HepG2 (cell line): Measurements from ENCODE around the gene RUNDC1. TPM values are rescaled to one million over a fixed set of nuclear protein-coding genes. Genes with fewer than 3 reads are reported as not detected.

Source experiments
- ATAC-seq: fragments of 200-7000 bp; cut with Tn5 transposase; 3 replicates; pipeline ENCODE4 v1.9.1; 2020; ENCODE audit warnings: mild to moderate bottlenecking, moderate library complexity
- BruUV-seq: library from RNA; stranded (reverse); fragments of 400-500 nt; replicated peaks from 2 replicates; lab custom pipeline; 2021; lab: Mats Ljungman, UMichigan
- CTCF ChIA-PET: fragments of 300-600 bp; formaldehyde crosslinking; extraction: SDS; loops from one replicate; lab custom pipeline; 2021; ENCODE audit warnings: low total read pairs, inconsistent platforms, low intra/inter-chr PET ratio; lab: Yijun Ruan, JAX
- POLR2A ChIA-PET: fragments of 350-600 bp; sonication (Branson Sonifier 250); formaldehyde crosslinking; loops from one replicate; lab custom pipeline; 2020; ENCODE audit warnings: antibody characterized with exemption, inconsistent platforms; lab: Yijun Ruan, JAX
- DNase-seq: peaks from one replicate; pipeline ENCODE4 v3.0.0-alpha.2; 2015; ENCODE audit warnings: low spot score
- FAIRE-seq: peaks from 3 replicates; lab custom pipeline; 2011; peaks lifted over from hg19 to GRCh38; lab: Jason Lieb, UNC
- H2AFZ ChIP-seq: one replicate; pipeline ENCODE4 v1.6.1; 2011; ENCODE audit warnings: low read length, inconsistent platforms
- H3K27ac ChIP-seq: fragments of 300-600 bp; 3 replicates; pipeline ENCODE4 v1.8.0; 2011; ENCODE audit warnings: mixed run types, mild to moderate bottlenecking, mixed read lengths, low read length, inconsistent platforms; ENCODE audit not compliant: insufficient read depth; ENCODE audit errors: extremely low read length
- H3K27me3 ChIP-seq, 2 experiments: fragments of 200-600 bp in 1 of 2; 2 replicates in 1 of 2; 3 replicates in 1 of 2; pipeline versions ENCODE4 v1.6.0 to v1.8.0; 2011; ENCODE audit warnings: low read length in 2 of 2, mild to moderate bottlenecking in 2 of 2, moderate library complexity in 2 of 2, inconsistent platforms in 1 of 2; ENCODE audit not compliant: insufficient read depth in 2 of 2, control insufficient read depth in 1 of 2
- H3K36me3 ChIP-seq, 2 experiments: fragments of 200-600 bp in 1 of 2; replicated peaks in 1 of 2; 2 replicates in 1 of 2; 3 replicates in 1 of 2; pipeline versions ENCODE4 v1.5.1 to v1.8.0; 2011; ENCODE audit warnings: low read length in 2 of 2, inconsistent platforms in 1 of 2; ENCODE audit not compliant: insufficient read depth in 2 of 2, control insufficient read depth in 1 of 2
- H3K4me1 ChIP-seq: 2 replicates; pipeline ENCODE4 v1.5.1; 2012; ENCODE audit warnings: low read length, inconsistent platforms; ENCODE audit not compliant: insufficient read depth
- H3K4me2 ChIP-seq: 2 replicates; pipeline ENCODE4 v1.6.0; 2011; ENCODE audit warnings: low read depth, low read length, inconsistent platforms
- H3K4me3 ChIP-seq, 3 experiments: fragments of 200-600 bp in 1 of 3; sonication (generic), shearing (Covaris generic) in 1 of 3; replicated peaks in 1 of 3; 2 replicates each; pipeline ENCODE4 v1.5.1; 2011 to 2016; ENCODE audit warnings: low read length in 3 of 3, inconsistent platforms in 2 of 3, low read depth in 2 of 3, mild to moderate bottlenecking in 2 of 3, control low read depth in 1 of 3, mixed read lengths in 1 of 3; ENCODE audit not compliant: insufficient read depth in 1 of 3
- H3K79me2 ChIP-seq: one replicate; pipeline ENCODE4 v1.6.1; 2011; ENCODE audit warnings: low read length, inconsistent platforms; ENCODE audit not compliant: insufficient read depth
- H3K9ac ChIP-seq: 2 replicates; pipeline ENCODE4 v1.6.0; 2011; ENCODE audit warnings: mild to moderate bottlenecking, low read depth, low read length, inconsistent platforms; ENCODE audit not compliant: insufficient read depth
- H3K9me3 ChIP-seq: 2 replicates; pipeline ENCODE4 v1.5.1; 2012; ENCODE audit warnings: mild to moderate bottlenecking, low read length
- H4K20me1 ChIP-seq: 2 replicates; pipeline ENCODE4 v1.6.0; 2011; ENCODE audit warnings: inconsistent platforms, mild to moderate bottlenecking, low read length, moderate library complexity; ENCODE audit not compliant: insufficient read depth
- ATF4 ChIP-seq, 2 experiments: fragments of 450-650 bp in 1 of 2; sonication (generic) in 1 of 2; formaldehyde crosslinking; IDR thresholded peaks; 2 replicates each; pipeline versions ENCODE4 v1.5.0 to v1.8.0; 2020 to 2022; ENCODE audit warnings: mild to moderate bottlenecking in 1 of 2, missing genetic modification reagents in 1 of 2
- MED1 ChIP-seq: sonication (generic); formaldehyde crosslinking; IDR thresholded peaks from 2 replicates; pipeline ENCODE4 v1.4.0; 2020; ENCODE audit warnings: missing genetic modification reagents
- RAD21 ChIP-seq: fragments of 450-650 bp; formaldehyde crosslinking; IDR thresholded peaks from 2 replicates; pipeline ENCODE4 v1.5.0; 2020; ENCODE audit warnings: mild to moderate bottlenecking
- REL ChIP-seq: sonication (generic); formaldehyde crosslinking; conservative IDR thresholded peaks from 2 replicates; pipeline ENCODE4 v1.8.0; 2022; ENCODE audit warnings: mild to moderate bottlenecking, missing genetic modification reagents, moderate library complexity
- REST ChIP-seq, 2 experiments: IDR thresholded peaks; 2 replicates each; pipeline ENCODE4 v1.6.1; 2011 to 2012; ENCODE audit warnings: low read length in 2 of 2, borderline replicate concordance in 1 of 2, low read depth in 1 of 2, mild to moderate bottlenecking in 1 of 2, moderate library complexity in 1 of 2
- YY1 ChIP-seq: IDR thresholded peaks from 2 replicates; pipeline ENCODE4 v1.6.1; 2011; ENCODE audit warnings: low read length, low read depth, moderate library complexity, mild to moderate bottlenecking; ENCODE audit not compliant: insufficient read depth, insufficient replicate concordance
- ZNF615 ChIP-seq: sonication (generic); formaldehyde crosslinking; IDR thresholded peaks from 2 replicates; pipeline ENCODE4 v1.5.0; 2020; ENCODE audit warnings: mild to moderate bottlenecking, missing genetic modification reagents, borderline replicate concordance
- ZNF768 ChIP-seq: sonication (generic); formaldehyde crosslinking; IDR thresholded peaks from 2 replicates; pipeline ENCODE4 v1.4.0; 2020; ENCODE audit warnings: missing genetic modification reagents
- WGBS: methylation state at CpG from one replicate; pipeline ENCODE4 v1.1.6; 2017; ENCODE audit warnings: low lambda C conversion rate; 5-methylcytosine and 5-hydroxymethylcytosine counted together
- in situ Hi-C: cut with HindIII; loops from 2 replicates; pipeline ENCODE4 v1.10.0; 2017; ENCODE audit warnings: low pct_unique_long_range_greater_than_20kb; ENCODE audit not compliant: extremely low pct_ligation_motif_present
- intact Hi-C: fragments of 100-400 bp; cut with micrococcal nuclease; formaldehyde crosslinking; loops from one replicate; pipeline ENCODE4 v1.10.0; 2022; ENCODE audit not compliant: unreplicated experiment
- polyA plus RNA-seq, 8 experiments: library from polyadenylated mRNA; depleted of rRNA in 3 of 8; stranded (reverse) in 7 of 8; unstranded in 1 of 8; fragments of >200 nt; fragmentation: Illumina TruSeq in 4 of 8; extraction: Trizol in 4 of 8; gene quantifications; 2 replicates each; pipeline versions ENCODE4 v1.2.1 to v1.2.3, GENCODE V29; 2011 to 2016; ENCODE audit warnings: low read depth in 4 of 8, missing spikeins in 1 of 8, mixed read lengths in 1 of 8; ENCODE audit not compliant: insufficient read depth in 1 of 8
- total RNA-seq, 5 experiments: library from RNA; depleted of rRNA; stranded (reverse); fragments of >200 nt; fragmentation: Illumina TruSeq; extraction: Trizol; gene quantifications; 2 replicates each; pipeline ENCODE4 v1.2.3, GENCODE V29; 2016; ENCODE audit warnings: low read depth in 1 of 5

Gene RUNDC1
- total and polyA plus RNA-seq, 2 of the 13 experiments (the other 11 are each of a cell fraction or from before 2014, with no cell fraction given), result 10.3 to 11.4 TPM

GRCh38 chr17:43034894-43035293 is 54.5 kb downstream of the RUNDC1 start:
- no TSS peak for BruUV-seq
- WGBS, result 100% methylated on average over 3 of the region's 3 CpGs
- intact Hi-C loops (no loop called here), in situ Hi-C loops (no loop called here)
- no peaks in the 10 kb centered on the region for H4K20me1 ChIP-seq
- DNase-seq, result no peak
- no peak for ATAC-seq
- no peaks in the 10 kb centered on the region for H3K27me3 ChIP-seq
- H3K36me3 ChIP-seq, result no peaks in the 10 kb centered on the region
- H3K27ac ChIP-seq, result no peak overlapping the region
- no peak overlapping the region for H3K4me2 ChIP-seq
- no peak overlapping the region for H3K4me3 ChIP-seq
- H2AFZ ChIP-seq, result no peak overlapping the region
- no peaks in the 10 kb centered on the region for H3K9me3 ChIP-seq
- H3K79me2 ChIP-seq, result no peaks in the 10 kb centered on the region
- CTCF ChIA-PET, result no interaction called here
- TF ChIP-seq REL (CRISPR knock-in tag) (no peak), ZNF768 (CRISPR knock-in tag) (peak; percentile 67; the same call in 1 of the 2 replicates), REST (IDR thresholded peaks at IDR 0.05; ENCODE audit: borderline replicate concordance in 1 of 2, low read depth in 1 of 2, low read length in 2 of 2) (no peak)
- no peak overlapping the region for H3K9ac ChIP-seq
- H3K4me1 ChIP-seq, result peaks cover 44% of the 10 kb centered on the region
- POLR2A ChIA-PET, result interaction anchor here (2.3 kb wide), 1 partner anchor 37 kb away, joined by 6 read pairs; the partner anchor contains the start of gene RPL27
- FAIRE-seq, result no peak

GRCh38 chr17:43039646-43040045 is 59.3 kb downstream of the RUNDC1 start:
- DNase-seq (no peak), ATAC-seq (no peak), FAIRE-seq (no peak)
- no peak for TF ChIP-seq RAD21 (CRISPR knock-in tag)
- TF ChIP-seq MED1, result no peak
- no peak for TF ChIP-seq ZNF615 (CRISPR knock-in tag)
- no peak for TF ChIP-seq ATF4 (CRISPR knock-in tag; IDR thresholded peaks at IDR 0.05)
- TF ChIP-seq YY1, result no peak
- Histone ChIP-seq H3K79me2 (no peaks in the 10 kb centered on the region), H3K27me3 (no peaks in the 10 kb centered on the region), H3K27ac (no peak overlapping the region), H3K4me1 (peaks cover 48% of the 10 kb centered on the region), H3K4me3 (no peak overlapping the region), H4K20me1 (no peaks in the 10 kb centered on the region), H3K9me3 (no peaks in the 10 kb centered on the region), H3K4me2 (no peak overlapping the region), H3K9ac (no peak overlapping the region), H2AFZ (no peak overlapping the region), H3K36me3 (no peaks in the 10 kb centered on the region; a peak in 1 of 5 replicates)
- in situ Hi-C loops (no loop called here), intact Hi-C loops (no loop called here)
- CTCF ChIA-PET, result no interaction called here
- BruUV-seq, result no TSS peak
- WGBS, result 92% methylated on average over 2 of the region's 2 CpGs
- POLR2A ChIA-PET, result interaction anchor here (1.4 to 2.9 kb wide), 3 partner anchors 12 to 41 kb away, joined by 4 to 10 read pairs (median 9); partner anchors contain the start of gene RPL27
